HCT116 (cell line): ENCODE data around the gene GOLM1. TPM values are rescaled to one million over a fixed set of nuclear protein-coding genes. Genes with fewer than 3 reads are reported as not detected.

Source experiments
- ATAC-seq: fragments of 200-7000 bp; cut with Tn5 transposase; 2 replicates; pipeline ENCODE4 v1.9.1; 2020; ENCODE audit warnings: mild to moderate bottlenecking, moderate library complexity
- BruUV-seq: library from RNA; stranded (reverse); fragments of 400-500 nt; replicated peaks from 2 replicates; lab custom pipeline; 2021; lab: Mats Ljungman, UMichigan
- CTCF ChIA-PET: fragments of 300-600 bp; sonication (Branson Sonifier 250); formaldehyde crosslinking; loops from one replicate; lab custom pipeline; 2021; ENCODE audit warnings: antibody characterized with exemption; lab: Charles Lee
- POLR2A ChIA-PET: fragments of 300-600, 350-600 bp; sonication (Branson Sonifier 250); formaldehyde crosslinking; loops from one replicate; lab custom pipeline; 2021; ENCODE audit warnings: antibody characterized with exemption; lab: Charles Lee
- RAD21 ChIA-PET, 2 experiments: fragments of 300-600 bp; sonication (Branson Sonifier 250); formaldehyde crosslinking; loops; one replicate each; lab custom pipeline; 2023; ENCODE audit warnings: low total read pairs in 2 of 2; ENCODE audit not compliant: uncharacterized antibody in 2 of 2, unreplicated experiment in 2 of 2, low non-redundant PET in 1 of 2; lab: Charles Lee
- DNase-seq: peaks from one replicate; pipeline ENCODE4 v3.0.0-alpha.2; 2010; ENCODE audit warnings: low read depth, low spot score
- H2AFZ ChIP-seq: fragments of 200-600 bp; shearing (Covaris generic), sonication (generic); 2 replicates; pipeline ENCODE4 v1.6.1; 2017; ENCODE audit warnings: low read depth, mixed run types, mixed read lengths, antibody characterized with exemption, low read length; ENCODE audit not compliant: poor library complexity, severe bottlenecking
- H3K27ac ChIP-seq: 2 replicates; pipeline ENCODE4 v1.5.1; 2012; ENCODE audit warnings: low read depth, low read length
- H3K27me3 ChIP-seq: fragments of 200-600 bp; sonication (generic); 2 replicates; pipeline ENCODE4 v1.6.1; 2016; ENCODE audit warnings: mixed run types, low read length, mixed read lengths; ENCODE audit not compliant: insufficient read depth
- H3K36me3 ChIP-seq, 2 experiments: fragments of 200-500 bp in 1 of 2; fragments of 200-600 bp in 1 of 2; sonication (Bioruptor generic) in 1 of 2; sonication (generic) in 1 of 2; 2 replicates each; pipeline versions ENCODE4 v1.5.1 to v1.6.1; 2014 to 2016; ENCODE audit warnings: low read length in 2 of 2, inconsistent platforms in 1 of 2, mixed read lengths in 1 of 2, mixed run types in 1 of 2; ENCODE audit not compliant: insufficient read depth in 2 of 2, control insufficient read depth in 1 of 2
- H3K4me1 ChIP-seq, 2 experiments: fragments of 200-600 bp in 1 of 2; sonication (generic) in 1 of 2; 2 replicates each; pipeline versions ENCODE4 v1.5.1 to v1.6.1; 2012 to 2017; ENCODE audit warnings: low read length in 2 of 2, inconsistent platforms in 1 of 2, mild to moderate bottlenecking in 1 of 2, mixed read lengths in 1 of 2, mixed run types in 1 of 2, moderate library complexity in 1 of 2; ENCODE audit not compliant: insufficient read depth in 2 of 2, control insufficient read depth in 1 of 2
- H3K4me2 ChIP-seq: fragments of 200-600 bp; sonication (generic); 2 replicates; pipeline ENCODE4 v1.6.1; 2017; ENCODE audit warnings: mixed run types, low read length, mixed read lengths
- H3K4me3 ChIP-seq, 2 experiments: fragments of 200-600 bp in 1 of 2; sonication (generic) in 1 of 2; replicated peaks in 1 of 2; 2 replicates each; pipeline ENCODE4 v1.5.1; 2011 to 2016; ENCODE audit warnings: low read length in 2 of 2, control low read depth in 1 of 2, low read depth in 1 of 2, mild to moderate bottlenecking in 1 of 2, mixed read lengths in 1 of 2, mixed run types in 1 of 2
- H3K79me2 ChIP-seq: fragments of 200-600 bp; sonication (generic); 2 replicates; pipeline ENCODE4 v1.6.1; 2017; ENCODE audit warnings: mild to moderate bottlenecking, mixed run types, low read length, moderate library complexity, mixed read lengths; ENCODE audit not compliant: insufficient read depth
- H3K9ac ChIP-seq: fragments of 200-600 bp; sonication (generic); 2 replicates; pipeline ENCODE4 v1.6.1; 2016; ENCODE audit warnings: low read length, mixed read lengths
- H3K9me2 ChIP-seq: fragments of 200-600 bp; sonication (generic), shearing (Covaris generic); 2 replicates; pipeline ENCODE4 v1.6.1; 2017; ENCODE audit warnings: mixed run types, mild to moderate bottlenecking, moderate library complexity; ENCODE audit not compliant: insufficient read depth
- H3K9me3 ChIP-seq, 2 experiments: fragments of 200-500 bp in 1 of 2; fragments of 200-600 bp in 1 of 2; sonication (Bioruptor generic) in 1 of 2; sonication (generic) in 1 of 2; 2 replicates each; pipeline ENCODE4 v1.6.1; 2014 to 2017; ENCODE audit warnings: low read length in 2 of 2, mixed read lengths in 2 of 2, inconsistent platforms in 1 of 2, low read depth in 1 of 2, mild to moderate bottlenecking in 1 of 2, mixed run types in 1 of 2, moderate library complexity in 1 of 2; ENCODE audit not compliant: control insufficient read depth in 1 of 2, insufficient read depth in 1 of 2
- H4K20me1 ChIP-seq: fragments of 200-600 bp; sonication (generic), shearing (Covaris generic); 2 replicates; pipeline ENCODE4 v1.6.1; 2017; ENCODE audit warnings: mixed run types, mild to moderate bottlenecking, moderate library complexity; ENCODE audit not compliant: insufficient read depth
- ATF3 ChIP-seq: IDR thresholded peaks from 2 replicates; pipeline ENCODE4 v1.6.1; 2012
- CBX3 ChIP-seq: IDR thresholded peaks from 2 replicates; pipeline ENCODE4 v1.6.1; 2012; ENCODE audit warnings: low read depth
- CEBPB ChIP-seq: IDR thresholded peaks from 2 replicates; pipeline ENCODE4 v1.6.1; 2012; ENCODE audit warnings: low read depth
- EGR1 ChIP-seq: IDR thresholded peaks from 2 replicates; pipeline ENCODE4 v1.6.1; 2012; ENCODE audit warnings: low read depth
- EZH2 ChIP-seq: fragments of 200-600 bp; sonication (generic); IDR thresholded peaks from 2 replicates; pipeline ENCODE4 v1.6.1; 2017; ENCODE audit warnings: antibody characterized with exemption, mixed run types
- EZH2phosphoT487 ChIP-seq: fragments of 200-600 bp; IDR thresholded peaks from 2 replicates; pipeline ENCODE4 v1.6.1; 2018; ENCODE audit warnings: antibody characterized with exemption, borderline replicate concordance
- JUND ChIP-seq: IDR thresholded peaks from 2 replicates; pipeline ENCODE4 v1.6.1; 2012
- POLR2A ChIP-seq: IDR thresholded peaks from 2 replicates; pipeline ENCODE4 v1.7.0; 2011; ENCODE audit warnings: borderline replicate concordance; ENCODE audit not compliant: insufficient read depth, insufficient read length; ENCODE audit errors: extremely low read depth
- POLR2AphosphoS5 ChIP-seq: IDR thresholded peaks from 2 replicates; pipeline ENCODE4 v1.6.1; 2011; ENCODE audit warnings: mild to moderate bottlenecking, low read depth, low read length, moderate library complexity
- SIN3A ChIP-seq: IDR thresholded peaks from 2 replicates; pipeline ENCODE4 v1.6.1; 2012; ENCODE audit warnings: low read depth
- SP1 ChIP-seq: IDR thresholded peaks from 2 replicates; pipeline ENCODE4 v1.6.1; 2012; ENCODE audit warnings: low read depth
- SRF ChIP-seq: IDR thresholded peaks from 2 replicates; pipeline ENCODE4 v1.6.1; 2012; ENCODE audit warnings: low read depth
- TCF7L2 ChIP-seq: IDR thresholded peaks from 2 replicates; pipeline ENCODE4 v1.7.0; 2011; ENCODE audit warnings: borderline replicate concordance, inconsistent platforms; ENCODE audit not compliant: insufficient read depth, insufficient read length; ENCODE audit errors: extremely low read depth
- ZNF274 ChIP-seq: fragments of 200-500 bp; sonication (Bioruptor generic); IDR thresholded peaks from 2 replicates; pipeline ENCODE4 v1.6.1; 2014; ENCODE audit warnings: mild to moderate bottlenecking, low read depth, low read length, inconsistent platforms
- intact Hi-C: fragments of 100-400 bp; cut with micrococcal nuclease; formaldehyde crosslinking; loops from 2 replicates; pipeline ENCODE4 v1.10.0; 2022
- total RNA-seq: library from RNA; stranded (reverse); gene quantifications from one replicate; pipeline ENCODE4 v1.2.1, GENCODE V29; 2021; ENCODE audit not compliant: unreplicated experiment

Gene GOLM1
- total RNA-seq, 1 experiment from 2014 or later = 69.8 TPM

- DNase-seq (no peak), ATAC-seq (no peak)
- ChIA-PET POLR2A (interaction anchor here (0.7 kb wide), 1 partner anchor 502 kb away, joined by 5 read pairs; no protein-coding TSS in a partner anchor), CTCF (interaction anchor here (0.7 kb wide), 2 partner anchors 14 to 200 kb away, joined by 3 to 4 read pairs; no protein-coding TSS in a partner anchor), RAD21 (interaction anchor here in 1 of 2 experiments (0.7 kb wide), 1 partner anchor 559 kb away, joined by 9 read pairs; no protein-coding TSS in a partner anchor)
- no peak overlapping the region for H3K9ac ChIP-seq
- H3K9me2 ChIP-seq = no peaks in the 10 kb centered on the region
- TSS peak; percentile 14 for BruUV-seq
- peaks cover 11% of the 10 kb centered on the region for H3K79me2 ChIP-seq
- H3K4me1 ChIP-seq = peaks cover 0 to 12% of the 10 kb centered on the region in 2 experiments; a peak in 1 of 4 replicates
- H3K36me3 ChIP-seq = peaks cover 2 to 23% of the 10 kb centered on the region in 2 experiments; a peak in 2 of 4 replicates
- no peaks in the 10 kb centered on the region for H3K9me3 ChIP-seq
- no peaks in the 10 kb centered on the region for H4K20me1 ChIP-seq
- no peak overlapping the region for H2AFZ ChIP-seq
- intact Hi-C loops = no loop called here
- no peak overlapping the region for H3K27ac ChIP-seq
- H3K27me3 ChIP-seq = no peaks in the 10 kb centered on the region
- no peak overlapping the region for H3K4me3 ChIP-seq
- H3K4me2 ChIP-seq = no peak overlapping the region
- no peak for TF ChIP-seq TCF7L2
- TF ChIP-seq ATF3 = no peak
- no peak for TF ChIP-seq POLR2AphosphoS5
- TF ChIP-seq CBX3 = no peak
- TF ChIP-seq EZH2 = no peak
- TF ChIP-seq POLR2A = no peak
- no peak for TF ChIP-seq SRF
- TF ChIP-seq EGR1 = no peak
- TF ChIP-seq CEBPB = no peak
- no peak for TF ChIP-seq SP1
- TF ChIP-seq EZH2phosphoT487 = no peak
- TF ChIP-seq JUND = no peak
- TF ChIP-seq ZNF274 = no peak
- TF ChIP-seq SIN3A = no peak
Observed at GRCh38 chr9:86075132-86076109, 23.9 kb downstream of the GOLM1 start.
